Measurements from ENCODE around the gene COPS2. TPM values are rescaled to one million over a fixed set of nuclear protein-coding genes. Genes with fewer than 3 reads are reported as not detected.
"Not testable (repeated sequence)": the region's sequence is repeated elsewhere in the genome, so short reads cannot be mapped to it uniquely, and the experiment has no call there.

COPS2 gene
- total and polyA plus RNA-seq, 2 donors (not counting 1 experiment from before 2014, with no cell fraction given), result 13.8 to 47.8 TPM

DNA sequence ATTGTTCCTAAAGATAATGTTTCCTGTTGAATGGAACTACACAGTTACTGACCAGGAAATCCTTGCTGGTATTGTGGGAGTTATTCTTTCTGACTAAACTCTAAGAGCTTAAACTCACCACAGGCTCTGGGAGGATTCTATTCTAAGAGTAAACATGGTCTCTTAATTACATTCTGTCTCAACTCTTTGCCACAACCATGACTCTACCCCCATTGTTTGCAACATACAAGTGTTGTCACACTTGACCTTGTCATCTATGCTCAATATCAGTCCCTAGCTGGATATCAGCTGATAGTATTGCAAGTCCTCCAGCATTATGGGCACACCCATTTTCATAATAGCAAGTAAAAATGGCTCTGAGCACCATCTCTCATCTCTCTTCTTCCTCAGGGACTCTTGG is 79.5 kb downstream of the COPS2 start:
- no peaks in the 10 kb centered on the region for H3K4me1 ChIP-seq (ENCODE audit: control insufficient read depth in 2 of 2, insufficient read depth in 2 of 2, low read length in 2 of 2)
- Mint-ChIP-seq H3K4me3 (no peak overlapping the region), H3K9me3 (ENCODE audit: insufficient read depth) (no peaks in the 10 kb centered on the region), H3K4me1 (no peaks in the 10 kb centered on the region), H3K27ac (no peak overlapping the region), H3K27me3 (peaks cover 17% of the 10 kb centered on the region)
- no peaks in the 10 kb centered on the region for H3K27me3 ChIP-seq (replicated peaks in 1 of 4; ENCODE audit: control extremely low read depth in 1 of 4, control insufficient read depth in 3 of 4, insufficient read depth in 4 of 4, low read length in 3 of 4)
- no peak overlapping the region for H3K9ac ChIP-seq (ENCODE audit: low read length)
- ChIA-PET POLR2A (no interaction called here), CTCF (no interaction called here)
- no peak overlapping the region for H3K4me2 ChIP-seq (replicated peaks; ENCODE audit: low read depth, low read length, poor library complexity, severe bottlenecking)
- H3K27ac ChIP-seq (ENCODE audit: low read length in 2 of 2), result no peak overlapping the region
- no peak overlapping the region for H2AFZ ChIP-seq (ENCODE audit: insufficient read depth, low read depth, low read length, poor library complexity, severe bottlenecking)
- intact Hi-C loops (cut with micrococcal nuclease), result no loop called here
- no peak overlapping the region for H3K4me3 ChIP-seq (ENCODE audit: control extremely low read depth in 1 of 5, extremely low read depth in 1 of 5, insufficient read depth in 1 of 5, low read depth in 2 of 5, low read length in 4 of 5)
- DNase-seq (no peak), ATAC-seq (ENCODE audit: low read depth) (no peak)
- H3K9me3 ChIP-seq (ENCODE audit: control extremely low read depth in 1 of 3, control insufficient read depth in 2 of 3, insufficient read depth in 1 of 3, low read length in 2 of 3), result peaks cover 0 to 9% (median 0%) of the 10 kb centered on the region in 3 donors
- TF ChIP-seq, protein P1, sequence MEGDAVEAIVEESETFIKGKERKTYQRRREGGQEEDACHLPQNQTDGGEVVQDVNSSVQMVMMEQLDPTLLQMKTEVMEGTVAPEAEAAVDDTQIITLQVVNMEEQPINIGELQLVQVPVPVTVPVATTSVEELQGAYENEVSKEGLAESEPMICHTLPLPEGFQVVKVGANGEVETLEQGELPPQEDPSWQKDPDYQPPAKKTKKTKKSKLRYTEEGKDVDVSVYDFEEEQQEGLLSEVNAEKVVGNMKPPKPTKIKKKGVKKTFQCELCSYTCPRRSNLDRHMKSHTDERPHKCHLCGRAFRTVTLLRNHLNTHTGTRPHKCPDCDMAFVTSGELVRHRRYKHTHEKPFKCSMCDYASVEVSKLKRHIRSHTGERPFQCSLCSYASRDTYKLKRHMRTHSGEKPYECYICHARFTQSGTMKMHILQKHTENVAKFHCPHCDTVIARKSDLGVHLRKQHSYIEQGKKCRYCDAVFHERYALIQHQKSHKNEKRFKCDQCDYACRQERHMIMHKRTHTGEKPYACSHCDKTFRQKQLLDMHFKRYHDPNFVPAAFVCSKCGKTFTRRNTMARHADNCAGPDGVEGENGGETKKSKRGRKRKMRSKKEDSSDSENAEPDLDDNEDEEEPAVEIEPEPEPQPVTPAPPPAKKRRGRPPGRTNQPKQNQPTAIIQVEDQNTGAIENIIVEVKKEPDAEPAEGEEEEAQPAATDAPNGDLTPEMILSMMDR (IDR thresholded peaks at IDR 0.05), result no peak
- TF ChIP-seq EZH2 (IDR thresholded peaks at IDR 0.05; ENCODE audit: borderline replicate concordance, insufficient read depth, low read depth, low read length, poor library complexity, severe bottlenecking), result no peak
- H3K36me3 ChIP-seq (replicated peaks in 1 of 2; ENCODE audit: control extremely low read depth in 1 of 2, control insufficient read depth in 1 of 2, extremely low read depth in 1 of 2, insufficient read depth in 2 of 2, low read length in 1 of 2), result no peaks in the 10 kb centered on the region
- no peaks in the 10 kb centered on the region for H3K79me2 ChIP-seq (ENCODE audit: control insufficient read depth, insufficient read depth, low read length)
- H4K20me1 ChIP-seq (ENCODE audit: control insufficient read depth, insufficient read depth, low read length, poor library complexity, severe bottlenecking), result no peaks in the 10 kb centered on the region

DNA sequence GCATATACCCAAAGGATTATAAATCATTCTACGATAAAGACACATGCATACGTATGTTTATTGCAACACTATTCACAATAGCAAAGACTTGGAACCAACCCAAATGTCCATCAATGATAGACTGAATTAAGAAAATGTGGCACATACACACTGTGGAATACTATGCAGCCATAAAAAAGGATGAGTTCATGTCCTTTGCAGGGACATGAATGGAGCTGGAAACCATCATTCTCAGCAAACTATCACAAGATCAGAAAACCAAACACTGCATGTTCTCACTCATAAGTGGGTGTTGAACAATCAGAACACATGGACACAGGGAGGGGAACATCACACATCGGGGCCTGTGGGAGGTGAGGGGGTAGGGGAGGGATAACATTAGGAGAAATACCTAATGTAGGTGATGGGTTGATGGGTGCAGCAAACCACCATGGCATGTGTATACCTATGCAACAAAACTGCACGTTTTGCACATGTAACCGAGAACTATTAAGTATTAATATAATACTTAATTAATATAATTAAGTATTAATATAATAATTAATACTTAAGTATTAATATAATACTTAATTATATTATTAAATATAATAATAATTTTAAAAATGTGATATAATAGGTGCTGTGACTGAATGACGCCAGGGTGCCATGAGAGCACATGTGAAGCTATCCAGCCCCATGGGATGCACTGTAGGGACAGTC is 80.7 kb downstream of the COPS2 start:
- H4K20me1 ChIP-seq (ENCODE audit: control insufficient read depth, insufficient read depth, low read length, poor library complexity, severe bottlenecking); H3K36me3 ChIP-seq (replicated peaks in 1 of 2; ENCODE audit: control extremely low read depth in 1 of 2, control insufficient read depth in 1 of 2, extremely low read depth in 1 of 2, insufficient read depth in 2 of 2, low read length in 1 of 2); POLR2A ChIA-PET; H3K27ac Mint-ChIP-seq; H3K79me2 ChIP-seq (ENCODE audit: control insufficient read depth, insufficient read depth, low read length); H3K4me3 Mint-ChIP-seq; ATAC-seq (ENCODE audit: low read depth); H3K9ac ChIP-seq (ENCODE audit: low read length); DNase-seq; H3K27ac ChIP-seq (ENCODE audit: low read length in 2 of 2); H3K4me1 ChIP-seq (ENCODE audit: control insufficient read depth in 2 of 2, insufficient read depth in 2 of 2, low read length in 2 of 2); H3K4me2 ChIP-seq (replicated peaks; ENCODE audit: low read depth, low read length, poor library complexity, severe bottlenecking); H3K9me3 ChIP-seq (ENCODE audit: control extremely low read depth in 1 of 3, control insufficient read depth in 2 of 3, insufficient read depth in 1 of 3, low read length in 2 of 3); intact Hi-C loops (cut with micrococcal nuclease); H3K4me1 Mint-ChIP-seq; H3K27me3 ChIP-seq (replicated peaks in 1 of 4; ENCODE audit: control extremely low read depth in 1 of 4, control insufficient read depth in 3 of 4, insufficient read depth in 4 of 4, low read length in 3 of 4); CTCF ChIA-PET; H3K9me3 Mint-ChIP-seq (ENCODE audit: insufficient read depth); H2AFZ ChIP-seq (ENCODE audit: insufficient read depth, low read depth, low read length, poor library complexity, severe bottlenecking); H3K4me3 ChIP-seq (ENCODE audit: control extremely low read depth in 1 of 5, extremely low read depth in 1 of 5, insufficient read depth in 1 of 5, low read depth in 2 of 5, low read length in 4 of 5): not testable (repeated sequence)
- 100% methylated on average over 1 of the region's 6 CpGs for WGBS (ENCODE audit: insufficient coverage)
- peaks cover 21% of the 10 kb centered on the region for H3K27me3 Mint-ChIP-seq

Small RNA genes lying within 50 kb of the gene (small RNA-seq; reads per million reads assigned to genes)
- gene MIR4716 (ENCODE audit: insufficient read length, low read depth, low replicate concordance) (not detected), gene RF00019 (ENCODE audit: insufficient read length, low read depth, low replicate concordance) (not detected), gene RN7SL307P (ENCODE audit: insufficient read length, low read depth, low replicate concordance) (not detected)

Other genes with a start within 250 kb of the COPS2 start
- gene SHC4, start 191.7 kb downstream of the COPS2 start, total RNA-seq, result 0.69 and 0.75 TPM in 2 replicates
- gene SHC4, start 191.7 kb downstream of the COPS2 start, polyA plus RNA-seq, result 0.04 TPM in 2 replicates
- 117 and 121 TPM in 2 replicates for gene SECISBP2L, start 109.2 kb downstream of the COPS2 start, total RNA-seq
- 13.0 and 19.3 TPM in 2 replicates for gene SECISBP2L, start 109.2 kb downstream of the COPS2 start, polyA plus RNA-seq
- 23.1 and 24.8 TPM in 2 replicates for gene GALK2, start 14.6 kb upstream of the COPS2 start, total RNA-seq
- 8.7 and 11.2 TPM in 2 replicates for gene GALK2, start 14.6 kb upstream of the COPS2 start, polyA plus RNA-seq

Data from B cell (primary cell).